Amniotic epithelial cell (primary cell): ENCODE results near the gene PTPN1.

ENCODE experiments used
- DNase-seq: peaks from one replicate; pipeline ENCODE4 v3.0.0-alpha.2; 2010; ENCODE audit warnings: low read depth

PTPN1 gene

GRCh38 chr20:50577175-50578018 lies 67.2 kb downstream of the PTPN1 start:
- DNase-seq, result no peak

- DNase-seq, result no peak
Measured at GRCh38 chr20:50578061-50578777, 68.0 kb downstream of the PTPN1 start.

- no peak for DNase-seq
Measured at GRCh38 chr20:50578778-50579165, 68.6 kb downstream of the PTPN1 start.

GRCh38 chr20:50579511-50579910 lies 69.3 kb downstream of the PTPN1 start:
- DNase-seq, result no peak

- DNase-seq, result no peak
Measured at GRCh38 chr20:50580016-50580747, 70.0 kb downstream of the PTPN1 start.

GRCh38 chr20:50580842-50581544 lies 70.8 kb downstream of the PTPN1 start:
- no peak for DNase-seq

GRCh38 chr20:50582092-50582491 lies 71.9 kb downstream of the PTPN1 start:
- DNase-seq, result no peak

GRCh38 chr20:50582591-50583234 lies 72.5 kb downstream of the PTPN1 start:
- no peak for DNase-seq

GRCh38 chr20:50583442-50584150 lies 73.4 kb downstream of the PTPN1 start:
- no peak for DNase-seq

GRCh38 chr20:50584687-50585086 lies 74.5 kb downstream of the PTPN1 start:
- no peak for DNase-seq

GRCh38 chr20:50585214-50585613 lies 75.0 kb downstream of the PTPN1 start:
- no peak for DNase-seq

GRCh38 chr20:50585678-50586077 lies 75.5 kb downstream of the PTPN1 start:
- DNase-seq, result no peak

GRCh38 chr20:50586531-50587232 lies 76.5 kb downstream of the PTPN1 start:
- no peak for DNase-seq

GRCh38 chr20:50587291-50587961 lies 77.2 kb downstream of the PTPN1 start:
- DNase-seq, result no peak

GRCh38 chr20:50588034-50588736 lies 78.0 kb downstream of the PTPN1 start:
- peak; percentile 58 for DNase-seq

- DNase-seq, result no peak
Measured at GRCh38 chr20:50589548-50590347, 79.6 kb downstream of the PTPN1 start.

GRCh38 chr20:50590348-50590664 lies 80.1 kb downstream of the PTPN1 start:
- DNase-seq, result no peak

GRCh38 chr20:50591233-50591852 lies 81.2 kb downstream of the PTPN1 start:
- DNase-seq, result no peak
